ENCODE results near the gene PLLP. TPM values are rescaled to one million over a fixed set of nuclear protein-coding genes. Genes with fewer than 3 reads are reported as not detected.

Gene PLLP
- total RNA-seq, 1 donor from 2014 or later, result not detected

GRCh38 chr16:57262841-57263540 lies 21.5 kb downstream of the PLLP start:
- Mint-ChIP-seq H3K27me3 (ENCODE audit: unreplicated experiment) (peaks cover 6% of the 10 kb centered on the region), H3K9me3 (ENCODE audit: unreplicated experiment) (peaks cover 4% of the 10 kb centered on the region), H3K36me3 (ENCODE audit: unreplicated experiment) (no peaks in the 10 kb centered on the region), H3K27ac (ENCODE audit: unreplicated experiment) (no peak overlapping the region), H3K4me1 (ENCODE audit: low read depth, unreplicated experiment) (no peaks in the 10 kb centered on the region), H3K4me3 (ENCODE audit: unreplicated experiment) (no peak overlapping the region)
- TF ChIP-seq, protein P1, sequence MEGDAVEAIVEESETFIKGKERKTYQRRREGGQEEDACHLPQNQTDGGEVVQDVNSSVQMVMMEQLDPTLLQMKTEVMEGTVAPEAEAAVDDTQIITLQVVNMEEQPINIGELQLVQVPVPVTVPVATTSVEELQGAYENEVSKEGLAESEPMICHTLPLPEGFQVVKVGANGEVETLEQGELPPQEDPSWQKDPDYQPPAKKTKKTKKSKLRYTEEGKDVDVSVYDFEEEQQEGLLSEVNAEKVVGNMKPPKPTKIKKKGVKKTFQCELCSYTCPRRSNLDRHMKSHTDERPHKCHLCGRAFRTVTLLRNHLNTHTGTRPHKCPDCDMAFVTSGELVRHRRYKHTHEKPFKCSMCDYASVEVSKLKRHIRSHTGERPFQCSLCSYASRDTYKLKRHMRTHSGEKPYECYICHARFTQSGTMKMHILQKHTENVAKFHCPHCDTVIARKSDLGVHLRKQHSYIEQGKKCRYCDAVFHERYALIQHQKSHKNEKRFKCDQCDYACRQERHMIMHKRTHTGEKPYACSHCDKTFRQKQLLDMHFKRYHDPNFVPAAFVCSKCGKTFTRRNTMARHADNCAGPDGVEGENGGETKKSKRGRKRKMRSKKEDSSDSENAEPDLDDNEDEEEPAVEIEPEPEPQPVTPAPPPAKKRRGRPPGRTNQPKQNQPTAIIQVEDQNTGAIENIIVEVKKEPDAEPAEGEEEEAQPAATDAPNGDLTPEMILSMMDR (IDR thresholded peaks at IDR 0.05; ENCODE audit: partially characterized antibody, unreplicated experiment), result no peak
- peak; percentile 10 for DNase-seq

DNA sequence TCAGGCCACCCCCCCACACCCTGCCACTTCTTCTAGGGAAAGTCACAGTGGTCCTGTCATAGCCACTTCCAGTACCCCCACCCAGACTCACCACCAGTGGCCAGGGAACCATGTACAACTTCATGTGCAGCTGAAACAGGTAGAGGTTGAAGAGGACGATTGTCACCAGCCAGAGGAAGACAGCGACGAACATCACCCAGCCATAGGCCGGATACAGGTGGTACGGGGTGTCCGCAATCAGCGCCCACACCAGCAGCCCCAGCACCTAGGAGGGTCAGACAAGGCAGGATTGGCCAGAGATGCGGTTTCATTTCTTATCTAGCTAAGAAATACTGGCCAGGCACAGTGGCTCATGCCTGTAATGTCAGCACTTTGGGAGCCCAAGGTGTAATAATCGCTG lies 22.7 kb downstream of the PLLP start:
- TF ChIP-seq, protein P1 (IDR thresholded peaks at IDR 0.05; ENCODE audit: partially characterized antibody, unreplicated experiment), result no peak
- Mint-ChIP-seq H3K36me3 (ENCODE audit: unreplicated experiment) (no peaks in the 10 kb centered on the region), H3K4me1 (ENCODE audit: low read depth, unreplicated experiment) (no peaks in the 10 kb centered on the region), H3K27ac (ENCODE audit: unreplicated experiment) (no peak overlapping the region), H3K9me3 (ENCODE audit: unreplicated experiment) (peaks cover 4% of the 10 kb centered on the region), H3K27me3 (ENCODE audit: unreplicated experiment) (peaks cover 7% of the 10 kb centered on the region), H3K4me3 (ENCODE audit: unreplicated experiment) (no peak overlapping the region)
- DNase-seq, result no peak

- TF ChIP-seq, protein P1 (IDR thresholded peaks at IDR 0.05; ENCODE audit: partially characterized antibody, unreplicated experiment), result no peak
- Mint-ChIP-seq H3K4me1 (ENCODE audit: low read depth, unreplicated experiment) (no peaks in the 10 kb centered on the region), H3K36me3 (ENCODE audit: unreplicated experiment) (no peaks in the 10 kb centered on the region), H3K9me3 (ENCODE audit: unreplicated experiment) (peaks cover 4% of the 10 kb centered on the region), H3K4me3 (ENCODE audit: unreplicated experiment) (no peak overlapping the region), H3K27ac (ENCODE audit: unreplicated experiment) (no peak overlapping the region), H3K27me3 (ENCODE audit: unreplicated experiment) (peaks cover 7% of the 10 kb centered on the region)
- DNase-seq, result peak; percentile 11
These were observed 24.1 kb downstream of the PLLP start for GRCh38 chr16:57260294-57260929.

GRCh38 chr16:57258910-57259475 lies 25.5 kb downstream of the PLLP start:
- Mint-ChIP-seq H3K27ac (ENCODE audit: unreplicated experiment) (no peak overlapping the region), H3K36me3 (ENCODE audit: unreplicated experiment) (no peaks in the 10 kb centered on the region), H3K4me3 (ENCODE audit: unreplicated experiment) (no peak overlapping the region), H3K9me3 (ENCODE audit: unreplicated experiment) (peaks cover 1% of the 10 kb centered on the region), H3K4me1 (ENCODE audit: low read depth, unreplicated experiment) (no peaks in the 10 kb centered on the region), H3K27me3 (ENCODE audit: unreplicated experiment) (peaks cover 7% of the 10 kb centered on the region)
- TF ChIP-seq, protein P1 (IDR thresholded peaks at IDR 0.05; ENCODE audit: partially characterized antibody, unreplicated experiment), result no peak
- no peak for DNase-seq
